Measurements from ENCODE around the gene YBX3. TPM values are rescaled to one million over a fixed set of nuclear protein-coding genes. Genes with fewer than 3 reads are reported as not detected.
A peak's percentile ranks its signal among the peaks of the same experiment; 100 is the strongest.
"Not testable (repeated sequence)": the region's sequence is repeated elsewhere in the genome, so short reads cannot be mapped to it uniquely, and the experiment has no call there.

The YBX3 gene
- 100 to 1,000 TPM; 108 to 132 TPM for total RNA-seq

DNA sequence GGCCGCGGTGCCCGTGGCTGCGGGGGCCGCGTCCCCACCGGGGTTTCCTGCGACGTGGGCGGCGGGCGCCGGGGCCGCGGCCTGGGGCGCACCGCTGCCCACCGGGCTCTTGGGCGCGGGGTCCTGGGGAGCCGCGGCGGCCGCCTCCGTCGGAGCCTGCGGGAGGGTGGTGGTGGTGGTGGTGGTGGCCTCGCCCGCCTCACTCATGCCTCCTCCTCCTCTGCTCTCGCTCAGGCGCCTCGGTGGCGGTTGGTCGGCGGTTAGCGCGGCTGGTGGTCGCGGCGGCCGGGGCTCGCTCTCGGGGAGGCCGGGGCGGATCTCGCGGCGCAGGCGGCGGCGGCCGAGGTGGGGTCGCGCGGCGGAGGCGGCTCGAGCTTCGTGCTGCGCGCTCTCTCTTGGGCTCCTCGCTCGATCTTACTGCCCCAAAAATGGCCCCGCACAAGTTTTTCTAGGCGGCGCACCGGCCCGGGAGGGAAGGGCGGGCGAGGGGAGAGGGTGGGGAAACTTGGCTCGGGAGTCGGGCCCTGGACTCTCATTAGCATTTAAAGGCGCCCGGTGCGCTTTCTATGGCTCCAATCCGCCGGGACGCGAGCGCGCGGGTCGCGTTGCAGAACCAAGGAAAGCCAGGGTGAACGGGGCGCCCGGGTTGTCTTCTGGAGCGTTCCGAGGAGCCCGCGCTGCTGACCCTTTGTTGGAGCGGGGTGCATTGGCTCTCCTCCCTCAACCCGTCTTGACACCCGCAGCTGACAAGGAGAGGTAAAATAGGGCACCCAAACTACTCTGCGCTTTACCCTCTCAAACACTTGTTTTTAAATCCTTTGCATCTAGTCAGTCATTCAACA lies at the start of gene YBX3:
TSS of gene YBX3 (minus strand) at position 419 of the 842 bp plus-strand sequence. CDS start at position 207, 212 bp downstream.
- peak within 1 kb of the TSS; percentile 94 to 99 for H3K4me3 Mint-ChIP-seq
- peaks cover 38% of the 10 kb centered on the region for H3K27me3 Mint-ChIP-seq (ENCODE audit: low read depth)
- H3K27ac Mint-ChIP-seq: peak within 1 kb of the TSS; percentile 83
- H3K36me3 Mint-ChIP-seq (ENCODE audit: insufficient read depth in 2 of 2): peaks cover 4 to 9% of the 10 kb centered on the region in 2 donors
- peaks cover 28% of the 10 kb centered on the region for H3K4me1 Mint-ChIP-seq (ENCODE audit: low read depth)
- peak; percentile 58 to 63 for DNase-seq
- ATAC-seq (replicated peaks in 1 of 2): peak; percentile 52 to 64
- H3K9me3 Mint-ChIP-seq: no peaks in the 10 kb centered on the region

DNA sequence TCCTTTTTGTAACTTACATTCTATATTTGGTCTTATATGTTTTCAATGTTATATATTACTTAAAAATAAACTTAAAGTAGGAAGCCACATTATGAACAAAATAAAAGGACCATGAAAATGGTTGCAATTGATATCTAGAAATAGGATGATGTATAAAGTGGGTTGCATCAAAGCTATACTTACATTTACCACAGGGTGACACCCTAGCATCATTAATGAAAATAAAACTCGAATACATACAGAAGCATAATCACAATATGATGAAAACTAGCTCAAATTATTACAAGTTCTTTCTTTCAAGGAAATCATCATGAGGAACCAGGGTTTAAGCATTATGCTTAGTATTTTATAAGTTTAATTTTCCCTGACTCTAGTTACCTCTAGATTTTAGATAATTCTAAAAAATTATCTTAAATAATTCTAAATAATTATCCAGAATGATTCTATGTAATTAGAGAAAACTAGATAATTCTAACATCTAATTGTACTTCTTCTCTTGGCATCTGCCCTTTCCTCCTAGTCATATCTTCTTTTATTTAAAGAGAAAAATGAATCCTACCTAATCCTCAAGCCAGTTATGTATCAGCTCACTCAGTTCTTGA lies 48.1 kb upstream of the YBX3 start:
- no peaks in the 10 kb centered on the region for H3K9me3 Mint-ChIP-seq
- DNase-seq: no peak
- no peaks in the 10 kb centered on the region for H3K36me3 Mint-ChIP-seq (ENCODE audit: insufficient read depth in 2 of 2)
- no peak overlapping the region for H3K4me3 Mint-ChIP-seq
- H3K27me3 Mint-ChIP-seq (ENCODE audit: low read depth): peaks cover 64% of the 10 kb centered on the region
- no peak overlapping the region for H3K27ac Mint-ChIP-seq
- no peaks in the 10 kb centered on the region for H3K4me1 Mint-ChIP-seq (ENCODE audit: low read depth)
- ATAC-seq (replicated peaks in 1 of 2): peak in 1 of 2 donors; percentile 53

DNA sequence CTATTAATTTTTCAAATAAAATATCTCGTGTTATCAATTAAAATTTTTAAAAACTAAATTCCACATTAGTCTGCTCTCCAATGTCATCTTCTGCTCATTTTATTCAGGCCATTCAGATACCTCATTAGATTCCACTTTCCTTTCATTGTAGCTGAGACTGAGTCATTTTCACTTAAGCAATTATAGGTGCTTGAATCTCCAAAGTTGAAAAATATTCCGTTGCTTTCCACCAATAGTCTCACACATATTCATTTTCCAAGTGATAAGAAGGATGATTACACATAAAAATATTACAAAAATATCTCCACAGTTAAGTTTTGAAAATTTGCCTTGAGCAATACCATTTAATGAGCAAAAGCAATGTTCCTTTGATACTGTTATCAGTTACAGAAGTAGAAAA lies 36.5 kb upstream of the YBX3 start:
- Mint-ChIP-seq H3K27me3 (ENCODE audit: low read depth) (peaks cover 64% of the 10 kb centered on the region), H3K27ac (no peak overlapping the region), H3K4me3 (no peak overlapping the region), H3K36me3 (ENCODE audit: insufficient read depth in 2 of 2) (peaks cover 8 to 11% of the 10 kb centered on the region in 2 donors), H3K4me1 (ENCODE audit: low read depth) (no peaks in the 10 kb centered on the region), H3K9me3 (peaks cover 7 to 10% of the 10 kb centered on the region in 2 donors)
- ATAC-seq (replicated peaks in 1 of 2) (no peak), DNase-seq (no peak)

DNA sequence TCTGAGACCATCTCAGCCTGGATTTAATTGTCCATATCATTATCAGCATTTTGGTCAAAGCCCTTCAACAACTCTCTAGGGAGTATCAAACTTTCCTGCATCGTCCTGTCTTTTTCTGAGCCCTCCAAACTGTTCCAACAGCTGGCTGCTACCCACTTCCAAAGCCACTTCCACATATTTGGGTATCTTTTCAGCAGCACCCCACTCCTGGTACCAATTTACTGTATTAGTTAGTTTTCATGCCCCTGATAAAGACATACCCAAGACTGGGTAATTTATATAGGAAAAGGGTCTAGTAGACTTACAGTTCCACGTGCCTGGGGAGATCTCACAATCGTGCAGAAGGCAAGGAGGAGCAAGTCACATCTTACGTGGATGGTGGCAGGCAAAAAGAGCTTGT lies 33.1 kb upstream of the YBX3 start:
- ATAC-seq (replicated peaks in 1 of 2) (no peak), DNase-seq (no peak)
- Mint-ChIP-seq H3K4me1 (ENCODE audit: low read depth) (no peaks in the 10 kb centered on the region), H3K36me3 (ENCODE audit: insufficient read depth in 2 of 2) (peaks cover 8 to 11% of the 10 kb centered on the region in 2 donors), H3K9me3 (peaks cover 7 to 10% of the 10 kb centered on the region in 2 donors), H3K27ac (no peak overlapping the region), H3K27me3 (ENCODE audit: low read depth) (peaks cover 68% of the 10 kb centered on the region), H3K4me3 (no peak overlapping the region)

DNA sequence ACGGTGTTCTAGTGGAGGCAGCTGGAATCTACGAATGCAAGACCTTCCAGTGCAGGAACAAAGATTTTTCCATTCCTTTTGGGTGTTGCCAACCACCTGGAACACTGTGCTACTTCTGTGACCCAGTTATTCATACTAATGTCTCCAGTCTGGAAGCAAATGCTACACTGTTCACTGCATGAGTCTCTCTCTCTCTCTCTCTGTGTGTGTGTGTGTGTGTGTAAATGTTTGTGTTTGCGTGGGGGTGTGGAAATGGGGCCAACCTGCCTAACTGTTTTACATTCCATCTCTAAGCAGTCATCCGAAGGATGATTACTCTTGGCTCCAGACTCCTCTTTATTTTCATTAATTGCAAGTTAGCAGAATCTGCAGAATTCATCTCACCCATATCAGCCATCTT lies 29.9 kb upstream of the YBX3 start:
- Mint-ChIP-seq H3K36me3 (ENCODE audit: insufficient read depth in 2 of 2) (peaks cover 8 to 11% of the 10 kb centered on the region in 2 donors), H3K27me3 (ENCODE audit: low read depth) (peaks cover 47% of the 10 kb centered on the region), H3K9me3 (peaks cover 7 to 10% of the 10 kb centered on the region in 2 donors), H3K4me1 (ENCODE audit: low read depth) (peaks cover 12% of the 10 kb centered on the region), H3K27ac (no peak overlapping the region), H3K4me3 (no peak overlapping the region)
- no peak for DNase-seq
- ATAC-seq (replicated peaks in 1 of 2): no peak

DNA sequence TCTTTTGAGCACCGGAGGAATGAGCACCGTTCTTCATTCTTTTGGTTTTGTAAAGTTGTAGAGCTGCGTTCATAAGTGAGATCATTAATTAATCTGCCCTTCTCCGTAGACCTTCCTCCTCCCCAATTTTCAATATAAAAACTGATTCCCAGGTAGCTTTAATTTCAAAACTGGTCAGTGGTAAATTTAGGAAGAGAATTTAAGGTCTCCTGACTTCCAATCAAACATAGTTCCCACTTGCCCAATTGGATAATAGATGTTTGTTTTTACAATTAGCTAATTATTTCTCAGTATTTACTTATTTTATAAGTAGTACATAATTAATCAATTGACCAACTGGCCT lies 27.2 kb upstream of the YBX3 start:
- H3K9me3 Mint-ChIP-seq: no peaks in the 10 kb centered on the region
- peaks cover 19% of the 10 kb centered on the region for H3K4me1 Mint-ChIP-seq (ENCODE audit: low read depth)
- no peak for ATAC-seq (replicated peaks in 1 of 2)
- no peak for DNase-seq
- H3K27me3 Mint-ChIP-seq (ENCODE audit: low read depth): peaks cover 56% of the 10 kb centered on the region
- peak overlapping the region; percentile 32 for H3K27ac Mint-ChIP-seq
- peak overlapping the region; percentile 46 to 69 for H3K4me3 Mint-ChIP-seq
- H3K36me3 Mint-ChIP-seq (ENCODE audit: insufficient read depth in 2 of 2): peaks cover 0 to 1% of the 10 kb centered on the region in 2 donors

DNA sequence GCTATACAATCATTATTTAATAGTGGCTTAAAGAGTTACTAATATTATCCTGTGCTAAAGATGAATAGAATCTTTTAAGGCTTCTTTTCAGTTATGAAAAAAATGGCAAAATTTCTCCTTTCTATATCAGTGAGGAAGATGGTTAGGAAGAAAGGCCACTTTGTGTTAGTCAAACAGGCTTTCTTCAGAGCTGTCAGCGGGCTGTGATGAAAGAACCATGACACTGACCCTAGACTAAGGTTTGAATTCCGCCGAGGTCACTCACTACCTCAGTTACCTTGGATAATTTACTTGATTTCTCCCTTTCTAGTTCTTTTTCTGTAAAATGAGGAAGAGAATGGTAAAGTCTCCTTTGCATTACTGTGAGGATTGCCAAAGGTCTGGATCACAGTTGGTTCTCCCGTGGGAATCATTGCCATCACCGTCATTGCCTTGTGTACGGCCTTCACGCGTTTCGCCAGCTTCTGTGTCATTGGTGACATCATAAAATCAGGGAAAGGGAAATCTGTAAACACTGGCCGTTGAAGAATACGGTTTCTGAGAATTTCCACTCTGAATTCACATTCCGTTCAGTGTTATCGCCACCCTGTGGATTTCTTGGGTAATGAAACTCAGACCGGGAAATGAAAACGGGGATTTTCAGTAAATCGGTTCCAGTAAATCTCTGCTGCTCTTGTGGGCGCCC lies 26.7 kb upstream of the YBX3 start:
- H3K9me3 Mint-ChIP-seq: no peaks in the 10 kb centered on the region
- peak; percentile 88 to 89 for ATAC-seq (replicated peaks in 1 of 2)
- peak overlapping the region; percentile 46 to 69 for H3K4me3 Mint-ChIP-seq
- H3K27ac Mint-ChIP-seq: peak overlapping the region; percentile 32
- peak; percentile 75 to 76 for DNase-seq
- peaks cover 19% of the 10 kb centered on the region for H3K4me1 Mint-ChIP-seq (ENCODE audit: low read depth)
- H3K36me3 Mint-ChIP-seq (ENCODE audit: insufficient read depth in 2 of 2): peaks cover 0 to under 1% of the 10 kb centered on the region in 2 donors
- H3K27me3 Mint-ChIP-seq (ENCODE audit: low read depth): peaks cover 61% of the 10 kb centered on the region

DNA sequence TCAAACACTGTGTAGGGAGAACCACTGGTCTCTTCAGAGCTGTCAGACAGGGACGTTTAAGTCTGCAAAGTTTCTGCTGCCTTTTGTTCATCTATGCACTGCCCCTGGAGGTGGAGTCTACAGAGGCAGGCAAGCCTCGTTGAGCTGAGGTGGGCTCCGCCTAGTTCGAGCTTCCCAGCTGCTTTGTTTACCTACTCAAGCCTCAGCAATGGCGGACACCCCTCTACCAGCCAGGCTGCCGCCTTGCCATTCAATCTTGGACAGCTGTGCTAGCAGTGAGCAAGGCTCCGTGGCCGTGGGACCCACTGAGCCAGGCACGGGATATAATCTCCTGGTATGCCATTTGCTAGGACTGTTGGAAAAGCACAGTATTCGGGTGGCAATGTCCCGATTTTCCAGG lies 24.6 kb upstream of the YBX3 start:
- no peak for DNase-seq
- H3K27me3 Mint-ChIP-seq (ENCODE audit: low read depth): peaks cover 62% of the 10 kb centered on the region

DNA sequence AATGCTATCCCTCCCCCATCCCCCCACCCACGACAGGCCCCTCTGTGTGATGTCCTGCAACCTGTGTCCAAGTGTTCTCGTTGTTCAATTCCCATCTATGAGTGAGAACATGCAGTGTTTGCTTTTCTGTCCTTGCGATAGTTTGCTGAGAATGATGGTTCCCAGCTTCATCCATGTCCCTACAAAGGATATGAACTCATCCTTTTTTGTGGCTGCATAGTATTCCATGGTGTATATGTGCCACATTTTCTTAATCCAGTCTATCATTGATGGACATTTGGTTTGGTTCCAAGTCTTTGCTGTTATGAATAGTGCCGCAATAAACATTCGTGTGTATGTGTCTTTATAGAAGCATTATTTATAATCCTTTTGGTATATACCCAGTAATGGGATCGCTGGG lies 20.3 kb upstream of the YBX3 start:
- ATAC-seq (replicated peaks in 1 of 2); H3K4me3 Mint-ChIP-seq; H3K9me3 Mint-ChIP-seq; H3K27ac Mint-ChIP-seq; H3K36me3 Mint-ChIP-seq (ENCODE audit: insufficient read depth in 2 of 2); DNase-seq: not testable (repeated sequence)
- H3K27me3 Mint-ChIP-seq (ENCODE audit: low read depth): peaks cover 46% of the 10 kb centered on the region
- H3K4me1 Mint-ChIP-seq (ENCODE audit: low read depth): peaks cover 22% of the 10 kb centered on the region

More for the DNA sequence above, 24.6 kb upstream of the YBX3 start:
- ATAC-seq (replicated peaks in 1 of 2): no peak
- Mint-ChIP-seq H3K9me3 (no peaks in the 10 kb centered on the region), H3K4me1 (ENCODE audit: low read depth) (peaks cover 19% of the 10 kb centered on the region), H3K36me3 (ENCODE audit: insufficient read depth in 2 of 2) (no peaks in the 10 kb centered on the region), H3K4me3 (no peak overlapping the region), H3K27ac (no peak overlapping the region)

DNA sequence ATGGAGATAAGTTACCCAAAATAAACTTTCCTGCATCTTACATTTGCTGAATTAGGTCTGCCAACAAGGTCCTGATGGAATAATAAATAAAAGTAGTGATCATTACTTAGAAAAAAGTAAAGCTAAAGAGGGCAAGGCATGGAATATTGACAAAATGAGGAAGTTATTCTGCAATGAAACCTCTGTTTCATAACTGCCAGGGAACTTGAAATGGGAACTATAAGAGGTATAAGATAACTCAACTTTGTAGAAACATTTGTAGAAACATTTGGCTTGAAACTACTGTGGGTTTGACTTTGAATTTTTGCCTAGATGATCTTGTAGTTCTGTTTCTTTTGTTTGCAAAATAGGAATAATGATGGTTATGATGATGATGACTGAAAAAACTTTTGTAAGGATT lies 18.7 kb upstream of the YBX3 start:
- peaks cover 22% of the 10 kb centered on the region for H3K4me1 Mint-ChIP-seq (ENCODE audit: low read depth)
- no peaks in the 10 kb centered on the region for H3K36me3 Mint-ChIP-seq (ENCODE audit: insufficient read depth in 2 of 2)
- H3K4me3 Mint-ChIP-seq: no peak overlapping the region
- H3K9me3 Mint-ChIP-seq: no peaks in the 10 kb centered on the region
- DNase-seq: no peak
- no peak overlapping the region for H3K27ac Mint-ChIP-seq
- H3K27me3 Mint-ChIP-seq (ENCODE audit: low read depth): peaks cover 34% of the 10 kb centered on the region
- no peak for ATAC-seq (replicated peaks in 1 of 2)

DNA sequence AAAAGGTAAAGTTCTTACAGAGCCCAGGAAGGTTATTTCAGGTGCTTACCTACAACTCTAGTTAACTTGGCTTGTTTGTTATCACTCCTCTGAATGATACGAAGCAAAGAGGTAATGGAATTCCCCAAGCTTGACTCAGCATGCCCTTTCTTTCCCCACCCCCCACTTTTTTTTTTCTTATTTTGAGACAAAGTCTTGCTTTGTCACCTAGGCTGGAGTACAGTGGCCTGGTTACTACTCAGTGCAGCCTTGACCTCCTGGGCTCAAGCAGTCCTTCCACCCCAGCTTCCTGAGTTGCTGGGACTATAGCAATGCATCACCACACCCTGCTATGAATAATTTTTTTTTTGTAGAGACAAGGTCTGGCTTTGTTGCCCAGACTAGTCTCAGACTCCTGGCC lies 17.1 kb upstream of the YBX3 start:
- Mint-ChIP-seq H3K4me1 (ENCODE audit: low read depth) (peaks cover 23% of the 10 kb centered on the region), H3K27ac (peak overlapping the region; percentile 17), H3K36me3 (ENCODE audit: insufficient read depth in 2 of 2) (no peaks in the 10 kb centered on the region), H3K4me3 (no peak overlapping the region), H3K27me3 (ENCODE audit: low read depth) (peaks cover 18% of the 10 kb centered on the region), H3K9me3 (no peaks in the 10 kb centered on the region)
- peak; percentile 56 to 72 for ATAC-seq (replicated peaks in 1 of 2)
- DNase-seq: no peak

DNA sequence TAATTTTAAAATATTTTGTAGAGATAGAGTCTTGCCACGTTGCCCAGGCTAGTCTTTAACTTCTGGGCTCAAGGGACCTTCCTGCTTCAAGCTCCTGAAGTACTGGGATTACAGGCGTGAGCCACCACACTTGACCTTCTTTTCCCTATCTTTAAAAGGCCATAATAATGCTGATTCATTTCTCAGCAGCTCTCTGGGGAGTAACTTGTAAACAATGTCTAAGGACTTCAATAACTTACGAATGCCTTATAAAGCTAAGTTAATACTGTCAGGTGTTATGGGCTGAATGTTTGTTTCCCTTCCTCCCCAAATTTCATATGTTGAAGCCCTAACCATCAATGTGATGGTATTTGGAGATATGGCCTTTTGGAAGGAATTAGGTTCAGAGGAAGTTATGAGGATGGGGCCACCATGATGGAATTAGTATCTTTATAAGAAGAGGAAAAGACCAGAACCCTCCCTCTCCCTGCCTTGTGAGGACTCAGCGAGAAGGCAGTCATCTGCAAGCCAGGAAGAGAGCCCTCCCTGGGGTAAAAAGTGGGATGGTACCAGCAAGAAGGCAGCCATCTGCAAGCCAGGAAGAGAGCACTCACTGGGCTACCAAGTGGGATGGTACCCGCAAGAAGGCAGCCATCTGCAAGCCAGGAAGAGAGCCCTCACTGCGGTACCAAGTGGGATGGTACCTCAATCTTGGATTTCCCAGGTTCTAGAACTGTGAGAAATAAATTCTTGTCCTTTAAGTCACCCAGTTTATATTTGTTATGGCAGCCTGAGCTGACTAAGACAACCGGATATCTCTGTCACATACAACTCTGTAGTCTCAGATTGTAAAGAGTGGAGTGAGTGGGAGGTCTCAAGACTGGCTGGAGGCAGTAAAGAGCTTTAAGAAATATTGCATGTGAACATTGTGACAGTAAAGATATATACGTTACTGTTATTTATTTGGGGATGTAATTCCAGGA lies 16.3 kb upstream of the YBX3 start:
- no peak overlapping the region for H3K27ac Mint-ChIP-seq
- H3K9me3 Mint-ChIP-seq: no peaks in the 10 kb centered on the region
- H3K36me3 Mint-ChIP-seq (ENCODE audit: insufficient read depth in 2 of 2): no peaks in the 10 kb centered on the region
- peaks cover 10% of the 10 kb centered on the region for H3K27me3 Mint-ChIP-seq (ENCODE audit: low read depth)
- peaks cover 27% of the 10 kb centered on the region for H3K4me1 Mint-ChIP-seq (ENCODE audit: low read depth)
- peak in 1 of 2 donors; percentile 44 for ATAC-seq (replicated peaks in 1 of 2)
- H3K4me3 Mint-ChIP-seq: no peak overlapping the region
- no peak for DNase-seq

All from activated T-cell treated with anti-CD3 and anti-CD28 coated beads, Interleukin-2, amount 50 U/mL, for 72 hours (primary cell).